Activated CD8-positive, alpha-beta memory T cell treated with anti-CD3 and anti-CD28 coated beads for 36 hours (primary cell): ENCODE results near the gene CD247. TPM values are rescaled to one million over a fixed set of nuclear protein-coding genes. Genes with fewer than 3 reads are reported as not detected.

ENCODE experiments used
- CTCF ChIA-PET: fragments of 350-600 bp; sonication (Branson Sonifier 250); formaldehyde crosslinking; loops from one replicate; lab custom pipeline; 2021; ENCODE audit warnings: antibody characterized with exemption; lab: Charles Lee
- POLR2A ChIA-PET: fragments of 350-600 bp; sonication (Branson Sonifier 250); formaldehyde crosslinking; loops from one replicate; lab custom pipeline; 2021; ENCODE audit warnings: antibody characterized with exemption; lab: Charles Lee
- total RNA-seq, 2 experiments: library from RNA; stranded (reverse); gene quantifications; one replicate each; pipeline ENCODE4 v1.2.3, GENCODE V29; 2021

Gene CD247
- total RNA-seq, 2 experiments from 2014 or later: 157 to 159 TPM

GRCh38 chr1:167545349-167545748 lies 27.0 kb upstream of the CD247 start:
- CTCF ChIA-PET: no interaction called here

GRCh38 chr1:167544447-167545093 lies 26.2 kb upstream of the CD247 start:
- POLR2A ChIA-PET: no interaction called here
- CTCF ChIA-PET: no interaction called here

More at GRCh38 chr1:167545349-167545748, 27.0 kb upstream of the CD247 start:
- POLR2A ChIA-PET: no interaction called here

GRCh38 chr1:167543199-167543990 lies 25.1 kb upstream of the CD247 start:
- CTCF ChIA-PET: interaction anchor here (0.8 kb wide), 1 partner anchor 323 kb away, joined by 3 read pairs; no protein-coding TSS in a partner anchor
- POLR2A ChIA-PET: no interaction called here

DNA sequence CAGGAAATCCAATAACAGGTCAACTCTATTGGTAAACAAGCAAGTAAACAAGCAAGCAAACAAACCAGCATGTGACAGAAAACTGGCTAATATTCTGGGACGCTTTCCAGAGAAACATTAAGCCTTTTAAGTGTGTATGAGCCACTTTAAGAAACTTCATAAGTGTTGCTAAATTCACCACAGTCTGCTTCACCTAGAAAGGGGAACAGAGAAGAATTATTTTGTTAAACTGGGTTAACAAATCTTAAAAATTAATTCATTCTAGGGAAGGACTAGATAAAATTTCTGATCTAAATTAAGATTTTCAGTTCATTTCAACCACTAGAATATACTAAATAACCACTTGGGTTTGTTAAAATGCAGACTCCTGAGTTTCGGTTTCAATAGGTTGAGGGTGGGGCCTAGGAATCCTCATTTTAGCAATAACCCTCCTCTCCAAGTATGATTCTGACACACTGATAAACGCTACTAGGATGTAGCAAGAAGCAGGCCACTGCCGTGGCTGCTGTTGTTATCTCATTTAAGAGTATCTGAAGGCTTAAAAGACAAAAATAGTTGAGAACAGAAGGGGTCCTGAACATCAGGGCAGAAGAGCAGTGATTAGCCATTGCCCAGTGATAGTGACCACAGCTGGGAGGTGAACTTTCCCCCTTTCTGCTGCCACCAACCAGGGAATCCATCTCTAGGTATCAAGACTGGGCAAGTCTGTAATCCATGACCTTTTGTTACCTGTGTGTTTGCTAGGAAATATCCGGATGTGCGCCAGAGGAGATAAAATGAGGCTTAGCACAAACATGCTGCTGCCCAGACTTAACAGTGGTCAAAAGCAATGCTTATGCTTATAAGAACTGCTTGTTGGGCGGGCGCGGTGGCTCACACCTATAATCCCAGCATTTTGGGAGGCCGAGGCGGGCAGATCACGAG lies 24.0 kb upstream of the CD247 start:
- ChIA-PET CTCF (interaction anchor here (0.8 to 2.5 kb wide), 4 partner anchors 11 to 322 kb away, joined by 3 to 13 read pairs (median 6); partner anchors contain the start of gene CREG1), POLR2A (no interaction called here)

- CTCF ChIA-PET: interaction anchor here (1.3 to 2.5 kb wide), 7 partner anchors 11 to 476 kb away, joined by 3 to 13 read pairs (median 6); partner anchors contain the start of gene CREG1
- POLR2A ChIA-PET: no interaction called here
These were observed 23.3 kb upstream of the CD247 start for GRCh38 chr1:167541610-167542009.

DNA sequence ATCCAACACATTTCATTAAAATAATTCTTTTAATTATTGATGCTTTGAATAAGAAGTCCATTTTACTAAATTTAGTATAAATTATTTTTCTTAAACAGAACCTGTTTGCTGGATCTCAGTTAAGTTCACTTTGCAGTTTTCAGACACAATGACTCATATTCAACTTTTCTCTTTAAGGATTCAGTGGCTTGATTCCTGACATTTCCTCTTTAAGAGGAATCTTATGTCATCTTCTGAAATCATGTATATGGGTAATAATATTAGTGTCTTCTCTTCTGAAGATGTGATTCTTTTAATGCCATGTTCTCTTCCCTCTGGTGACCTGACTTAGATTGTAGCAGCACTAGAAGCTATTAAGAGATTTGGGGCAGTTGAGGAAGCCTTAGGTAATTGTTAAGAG lies 22.7 kb upstream of the CD247 start:
- CTCF ChIA-PET: interaction anchor here (0.6 to 2.5 kb wide), 16 partner anchors 8 to 576 kb away, joined by 3 to 13 read pairs (median 5); partner anchors contain the start of gene CREG1
- POLR2A ChIA-PET: no interaction called here

GRCh38 chr1:167538657-167539056 lies 20.3 kb upstream of the CD247 start:
- ChIA-PET POLR2A (no interaction called here), CTCF (no interaction called here)

GRCh38 chr1:167533851-167534300 lies 15.5 kb upstream of the CD247 start:
- ChIA-PET POLR2A (interaction anchor here (0.5 to 1.5 kb wide), 2 partner anchors 16 to 19 kb away, joined by 3 to 4 read pairs; no protein-coding TSS in a partner anchor), CTCF (interaction anchor here (0.6 to 2.7 kb wide), 19 partner anchors 9 to 449 kb away, joined by 3 to 18 read pairs (median 3); no protein-coding TSS in a partner anchor)

GRCh38 chr1:167532964-167533824 lies 14.9 kb upstream of the CD247 start:
- POLR2A ChIA-PET: interaction anchor here (0.5 kb wide), 1 partner anchor 15 kb away, joined by 3 read pairs; no protein-coding TSS in a partner anchor
- CTCF ChIA-PET: interaction anchor here (0.6 to 2.7 kb wide), 15 partner anchors 9 to 448 kb away, joined by 3 to 18 read pairs (median 3); no protein-coding TSS in a partner anchor

DNA sequence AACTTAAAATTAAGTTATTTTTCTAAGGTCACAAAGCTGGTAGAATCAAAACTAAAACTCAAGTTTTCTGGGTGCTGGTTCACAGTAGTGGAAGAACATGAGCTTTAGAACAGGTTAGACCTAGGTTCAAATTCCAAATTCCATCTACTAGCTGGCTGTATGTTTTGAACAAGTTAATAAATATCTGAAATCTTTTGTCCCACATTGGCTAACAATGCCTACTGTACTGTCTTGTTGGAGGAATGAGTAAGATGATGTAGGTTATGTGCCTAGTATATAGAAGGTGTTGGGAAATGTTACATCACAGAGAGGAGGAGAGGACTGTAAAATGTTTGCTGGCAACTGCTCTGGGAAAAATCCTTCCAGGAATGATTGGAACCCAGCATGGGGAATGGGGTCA lies 14.0 kb upstream of the CD247 start:
- POLR2A ChIA-PET: no interaction called here

GRCh38 chr1:167529829-167530474 lies 11.6 kb upstream of the CD247 start:
- ChIA-PET CTCF (interaction anchor here (1.0 to 2.3 kb wide), 3 partner anchors 10 to 238 kb away, joined by 3 to 9 read pairs (median 5); partner anchors contain the start of gene CD247), POLR2A (no interaction called here)

More for the DNA sequence above, 14.0 kb upstream of the CD247 start:
- CTCF ChIA-PET: interaction anchor here (0.6 to 1.6 kb wide), 3 partner anchors 40 to 155 kb away, joined by 3 to 5 read pairs (median 4); no protein-coding TSS in a partner anchor

DNA sequence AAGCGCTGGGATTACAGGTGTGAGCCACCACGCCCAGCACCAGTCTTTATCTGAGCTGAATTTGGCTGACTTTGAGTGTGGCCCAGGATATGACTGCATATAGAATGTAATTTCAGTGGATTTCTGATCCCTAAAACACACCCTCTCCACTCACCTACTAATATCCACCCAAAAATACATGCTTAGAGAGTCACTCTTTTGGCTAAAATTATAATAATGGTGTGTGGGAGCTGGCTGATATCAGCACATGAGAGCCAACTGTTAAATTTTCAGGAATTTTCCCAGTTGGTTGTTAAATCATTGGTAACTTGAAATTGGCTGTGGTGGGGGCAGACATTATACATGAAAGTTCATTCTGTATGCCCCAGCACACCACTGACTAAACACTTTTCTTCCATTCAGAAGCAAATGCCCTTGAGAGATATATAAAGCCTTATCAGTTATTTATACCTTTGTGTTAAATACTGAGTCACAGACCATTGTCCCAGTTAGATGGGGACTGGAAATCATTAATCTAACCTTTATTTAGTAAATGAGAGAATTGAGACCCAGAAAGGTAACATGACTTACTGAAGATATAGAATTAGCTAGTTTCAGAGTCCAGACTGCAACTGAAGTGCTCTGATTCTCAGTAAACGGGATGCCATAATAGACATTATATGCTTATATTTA lies 9.9 kb upstream of the CD247 start:
- ChIA-PET POLR2A (interaction anchor here (0.7 kb wide), 1 partner anchor 9 kb away, joined by 4 read pairs; no protein-coding TSS in a partner anchor), CTCF (interaction anchor here (0.6 to 2.3 kb wide), 3 partner anchors 12 to 178 kb away, joined by 3 to 9 read pairs (median 3); no protein-coding TSS in a partner anchor)

DNA sequence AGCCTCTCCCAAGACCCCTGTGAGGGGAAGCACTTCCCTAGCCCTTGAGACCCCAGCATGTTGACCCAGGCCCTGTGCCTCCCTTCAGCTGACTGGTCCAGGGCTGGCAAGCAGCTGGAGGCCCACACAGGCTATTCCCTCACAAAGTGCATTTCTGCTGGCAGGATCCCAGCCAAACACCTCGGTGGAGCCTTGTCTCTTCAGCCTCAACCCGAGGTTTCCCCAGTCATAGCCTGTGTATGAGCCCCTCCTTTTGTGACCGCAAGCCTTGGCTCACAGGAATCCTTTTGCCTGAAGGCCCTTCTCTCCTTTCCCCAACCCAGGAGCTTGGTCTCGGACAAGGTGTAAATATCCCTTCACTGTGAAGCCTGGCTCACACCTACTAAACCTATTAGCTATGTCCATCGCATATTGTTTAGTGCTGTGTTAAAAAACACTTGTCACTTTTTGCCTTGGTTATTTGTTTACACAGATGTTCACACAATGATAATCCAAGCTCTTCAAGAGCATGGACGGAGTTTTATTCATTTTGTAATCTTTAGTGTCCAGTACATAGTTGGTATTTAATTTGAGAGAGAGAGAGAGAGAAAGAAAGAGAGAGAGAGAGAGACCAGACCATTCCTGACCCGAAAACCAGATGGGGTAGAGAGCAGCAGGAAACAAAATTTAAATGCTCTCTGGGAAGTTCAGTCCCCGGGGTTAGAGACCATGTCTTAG lies 8.5 kb upstream of the CD247 start:
- ChIA-PET POLR2A (no interaction called here), CTCF (interaction anchor here (0.9 kb wide), 1 partner anchor 61 kb away, joined by 3 read pairs; no protein-coding TSS in a partner anchor)

- CTCF ChIA-PET: interaction anchor here (1.0 kb wide), 1 partner anchor 9 kb away, joined by 3 read pairs; no protein-coding TSS in a partner anchor
- POLR2A ChIA-PET: no interaction called here
These were observed 6.3 kb upstream of the CD247 start for GRCh38 chr1:167524651-167525050.

DNA sequence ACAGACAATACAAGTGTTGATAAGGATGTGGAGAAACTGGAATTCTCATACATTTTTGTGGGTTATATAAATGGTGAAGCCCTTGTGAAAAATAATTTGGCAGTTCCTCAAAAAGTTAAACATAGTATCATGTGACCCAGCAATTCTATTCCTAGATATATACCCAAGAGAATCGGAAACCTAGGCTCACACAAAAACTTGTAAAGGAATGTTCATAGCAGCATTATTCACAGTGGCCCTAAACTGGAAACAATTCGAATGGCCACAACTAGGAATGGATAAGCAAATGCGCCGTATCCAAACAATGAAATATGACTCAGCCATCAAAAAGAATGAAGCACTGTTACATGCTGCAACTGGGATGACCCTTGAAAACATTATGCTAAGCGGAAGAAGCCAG lies 3.9 kb upstream of the CD247 start:
- POLR2A ChIA-PET: no interaction called here
- CTCF ChIA-PET: no interaction called here

DNA sequence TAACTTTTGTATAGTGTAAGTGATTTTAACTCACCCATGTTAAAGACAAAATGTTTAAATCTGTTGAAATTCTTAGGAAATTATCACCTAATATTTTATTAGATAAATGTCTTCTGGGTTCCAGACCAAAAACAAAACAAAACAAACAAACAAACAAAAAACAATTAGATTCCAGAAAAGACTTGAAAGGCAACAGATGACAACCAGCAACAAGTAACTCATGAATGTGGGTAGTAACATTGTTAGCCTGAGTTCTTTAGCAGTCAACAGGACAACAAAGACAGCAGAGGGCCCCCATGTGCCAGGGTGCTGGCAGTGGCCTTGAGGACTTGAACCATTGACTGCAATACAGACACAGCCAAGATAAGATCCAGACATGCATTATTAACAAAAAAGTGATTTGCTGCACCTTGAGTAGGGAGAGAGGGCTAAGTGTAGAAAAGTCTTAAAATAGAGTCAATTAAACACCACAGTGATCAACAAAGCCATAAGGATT lies 2.4 kb upstream of the CD247 start:
- POLR2A ChIA-PET: no interaction called here
- CTCF ChIA-PET: no interaction called here
